Endodermal cell (in vitro differentiated cells): ENCODE data around the gene F5. TPM values are rescaled to one million over a fixed set of nuclear protein-coding genes. Genes with fewer than 3 reads are reported as not detected.

ENCODE experiments used
- DNase-seq: peaks from one replicate; pipeline ENCODE4 v3.0.0-alpha.2; 2017
- H3K27ac ChIP-seq: 2 replicates; pipeline ENCODE4 v1.5.1; 2013; ENCODE audit warnings: mild to moderate bottlenecking, low read depth, low read length, moderate library complexity
- H3K27me3 ChIP-seq: 2 replicates; pipeline ENCODE4 v1.6.1; 2013; ENCODE audit warnings: mild to moderate bottlenecking, low read length, moderate library complexity; ENCODE audit not compliant: insufficient read depth, control insufficient read depth, poor library complexity, severe bottlenecking
- H3K36me3 ChIP-seq: 2 replicates; pipeline ENCODE4 v1.7.0; 2013; ENCODE audit warnings: mild to moderate bottlenecking, low read length, moderate library complexity; ENCODE audit not compliant: control insufficient read depth, insufficient read depth
- H3K4me1 ChIP-seq: one replicate; pipeline ENCODE4 v1.7.0; 2013; ENCODE audit warnings: low read length; ENCODE audit not compliant: control insufficient read depth, insufficient read depth
- H3K4me3 ChIP-seq: 2 replicates; pipeline ENCODE4 v1.5.1; 2013; ENCODE audit warnings: mild to moderate bottlenecking, low read length, moderate library complexity
- H3K9ac ChIP-seq: 2 replicates; pipeline ENCODE4 v1.6.1; 2013; ENCODE audit warnings: mild to moderate bottlenecking, low read length, moderate library complexity; ENCODE audit not compliant: poor library complexity, severe bottlenecking; ENCODE audit errors: extremely low read depth
- H3K9me3 ChIP-seq: 2 replicates; pipeline ENCODE4 v1.6.1; 2013; ENCODE audit warnings: mild to moderate bottlenecking, low read length, moderate library complexity; ENCODE audit not compliant: control insufficient read depth
- H3K27ac Mint-ChIP-seq: 2 replicates; pipeline ENCODE4 v1.8.0; 2020; ENCODE audit warnings: mixed read lengths
- H3K27me3 Mint-ChIP-seq: 2 replicates; pipeline ENCODE4 v1.8.0; 2021; ENCODE audit warnings: mild to moderate bottlenecking, mixed read lengths; ENCODE audit not compliant: insufficient read depth
- H3K36me3 Mint-ChIP-seq: 2 replicates; pipeline ENCODE4 v1.8.0; 2020; ENCODE audit warnings: low read depth, mixed read lengths
- H3K4me1 Mint-ChIP-seq: 2 replicates; pipeline ENCODE4 v1.8.0; 2020; ENCODE audit warnings: mixed read lengths
- H3K4me3 Mint-ChIP-seq: 2 replicates; pipeline ENCODE4 v1.8.0; 2020; ENCODE audit warnings: mild to moderate bottlenecking, moderate library complexity, mixed read lengths
- H3K9me3 Mint-ChIP-seq: 2 replicates; pipeline ENCODE4 v1.8.0; 2020; ENCODE audit warnings: mild to moderate bottlenecking, mixed read lengths
- CTCF ChIP-seq: fragments of 200-600 bp; sonication (generic); conservative IDR thresholded peaks from 2 replicates; pipeline ENCODE4 v1.5.0; 2021; ENCODE audit warnings: antibody characterized with exemption, mild to moderate bottlenecking
- WGBS, 2 experiments: methylation state at CpG; one replicate each; pipeline versions ENCODE4 v1.1.5 to v1.1.7; 2013; ENCODE audit warnings: missing lambda C conversion rate in 2 of 2, mixed read lengths in 1 of 2; ENCODE audit not compliant: insufficient coverage in 1 of 2, insufficient read length in 1 of 2; 5-methylcytosine and 5-hydroxymethylcytosine counted together
- total RNA-seq, 2 donors: library from RNA; stranded (reverse); fragmentation: NEBNext Ultra II Directional in 1 of 2; extraction: Animal tissue kit (Norgen Biotek cat#: 25700) in 1 of 2; gene quantifications; 2 replicates in 1 of 2; 3 replicates in 1 of 2; pipeline ENCODE4 v1.2.1, GENCODE V29; 2021

The F5 gene
- total RNA-seq, 2 donors from 2014 or later = 0.04 to 0.09 TPM

GRCh38 chr1:169577981-169578738 is 8.1 kb downstream of the F5 start:
- Mint-ChIP-seq H3K27me3 (peaks cover 7% of the 10 kb centered on the region), H3K4me3 (no peak overlapping the region), H3K9me3 (no peaks in the 10 kb centered on the region), H3K36me3 (no peaks in the 10 kb centered on the region), H3K27ac (no peak overlapping the region), H3K4me1 (no peaks in the 10 kb centered on the region)
- no peaks in the 10 kb centered on the region for H3K9me3 ChIP-seq
- no peaks in the 10 kb centered on the region for H3K4me1 ChIP-seq
- H3K27ac ChIP-seq = no peak overlapping the region
- no peak overlapping the region for H3K4me3 ChIP-seq
- WGBS, 2 experiments = 77 to 79% methylated on average over 4 to 5 of the region's 5 CpGs
- H3K27me3 ChIP-seq = peaks cover 6% of the 10 kb centered on the region
- DNase-seq = no peak
- H3K36me3 ChIP-seq = no peaks in the 10 kb centered on the region
- no peak overlapping the region for H3K9ac ChIP-seq
- TF ChIP-seq CTCF = no peak

- Histone ChIP-seq H3K36me3 (no peaks in the 10 kb centered on the region), H3K9ac (no peak overlapping the region), H3K27me3 (peaks cover 5% of the 10 kb centered on the region), H3K27ac (no peak overlapping the region), H3K4me1 (no peaks in the 10 kb centered on the region), H3K9me3 (no peaks in the 10 kb centered on the region), H3K4me3 (no peak overlapping the region)
- peaks cover 7% of the 10 kb centered on the region for H3K4me1 Mint-ChIP-seq
- 94 to 100% methylated on average over 1 of the region's 1 CpG for WGBS, 2 experiments
- H3K27me3 Mint-ChIP-seq = peaks cover 7% of the 10 kb centered on the region
- H3K27ac Mint-ChIP-seq = no peak overlapping the region
- no peak for TF ChIP-seq CTCF
- no peak for DNase-seq
- H3K9me3 Mint-ChIP-seq = no peaks in the 10 kb centered on the region
- no peak overlapping the region for H3K4me3 Mint-ChIP-seq
- no peaks in the 10 kb centered on the region for H3K36me3 Mint-ChIP-seq
Measured at GRCh38 chr1:169576935-169577331, 9.3 kb downstream of the F5 start.

GRCh38 chr1:169576241-169576934 is 9.9 kb downstream of the F5 start:
- Histone ChIP-seq H3K4me1 (no peaks in the 10 kb centered on the region), H3K36me3 (no peaks in the 10 kb centered on the region), H3K27me3 (peaks cover 5% of the 10 kb centered on the region), H3K27ac (no peak overlapping the region), H3K4me3 (no peak overlapping the region), H3K9ac (no peak overlapping the region), H3K9me3 (no peaks in the 10 kb centered on the region)
- Mint-ChIP-seq H3K27me3 (peaks cover 7% of the 10 kb centered on the region), H3K9me3 (no peaks in the 10 kb centered on the region), H3K36me3 (no peaks in the 10 kb centered on the region), H3K27ac (no peak overlapping the region), H3K4me3 (no peak overlapping the region), H3K4me1 (peaks cover 11% of the 10 kb centered on the region)
- DNase-seq = no peak
- WGBS, 2 experiments = 84 to 90% methylated on average over 3 to 5 of the region's 5 CpGs
- no peak for TF ChIP-seq CTCF
